ENCODE results near the gene OSBPL6. TPM values are rescaled to one million over a fixed set of nuclear protein-coding genes. Genes with fewer than 3 reads are reported as not detected.
A peak's percentile ranks its signal among the peaks of the same experiment; 100 is the strongest.

Gene OSBPL6
- total and polyA plus RNA-seq, 2 of the 13 experiments (the other 11 are each of a cell fraction or from before 2014, with no cell fraction given) = 0.03 to 0.11 TPM

GRCh38 chr2:178330175-178331017, 136.1 kb downstream of the OSBPL6 start (continued):
- TF ChIP-seq ARHGAP35 (CRISPR knock-in tag; IDR thresholded peaks at IDR 0.05; ENCODE audit: borderline replicate concordance) = no peak
- no peak for TF ChIP-seq TSC22D2 (CRISPR knock-in tag; IDR thresholded peaks at IDR 0.05; ENCODE audit: borderline replicate concordance)
- 0 out of 2 replicates have a peak, but pooled peaks have one; percentile 10 for TF ChIP-seq TOE1 (CRISPR knock-in tag; IDR thresholded peaks at IDR 0.05)
- no peak for TF ChIP-seq KAT8 (CRISPR knock-in tag; IDR thresholded peaks at IDR 0.05)
- no peak for TF ChIP-seq ZMAT3 (CRISPR knock-in tag; conservative IDR thresholded peaks at IDR 0.05)
- TF ChIP-seq RARA (CRISPR knock-in tag; IDR thresholded peaks at IDR 0.05) = no peak
- no peak for TF ChIP-seq ZNF792 (CRISPR knock-in tag; IDR thresholded peaks at IDR 0.05)
- 0 out of 2 replicates have a peak, but pooled peaks have one; percentile 10 for TF ChIP-seq ZNF629 (CRISPR knock-in tag; conservative IDR thresholded peaks at IDR 0.05)
- no peak for TF ChIP-seq TCF7 (IDR thresholded peaks at IDR 0.05; ENCODE audit: low read depth)
- no peak for TF ChIP-seq MYPOP (CRISPR knock-in tag; IDR thresholded peaks at IDR 0.05)
- TF ChIP-seq SOX6 (IDR thresholded peaks at IDR 0.05) = no peak
- TF ChIP-seq SOX6 (CRISPR knock-in tag; IDR thresholded peaks at IDR 0.05) = peak; percentile 21; the same call in 1 of the 2 replicates
- TF ChIP-seq RBM22 (optimal IDR thresholded peaks at IDR 0.05; ENCODE audit: low read length) = no peak
- TF ChIP-seq ZNF501 (CRISPR knock-in tag; IDR thresholded peaks at IDR 0.05) = no peak
- no peak for TF ChIP-seq ZBTB7B (CRISPR knock-in tag; IDR thresholded peaks at IDR 0.05)
- TF ChIP-seq SP2 (CRISPR knock-in tag; IDR thresholded peaks at IDR 0.05) = no peak
